Ovary (tissue), 3 donors: ENCODE results near the gene ZNF148.

Experiments used
- CTCF ChIP-seq, 3 donors: fragments of 450-650 bp in 2 of 3; fragments of 200-600 bp in 1 of 3; IDR thresholded peaks; one replicate each; pipeline versions ENCODE4 v1.5.1 to v1.8.0; 2016 to 2022; ENCODE audit warnings: antibody characterized with exemption in 3 of 3, mild to moderate bottlenecking in 1 of 3
- EP300 ChIP-seq: sonication (generic); formaldehyde crosslinking; IDR thresholded peaks from one replicate; pipeline ENCODE4 v1.6.1; 2017; ENCODE audit warnings: antibody characterized with exemption
- POLR2A ChIP-seq: fragments of 450-650 bp; IDR thresholded peaks from one replicate; pipeline ENCODE4 v1.6.1; 2017; ENCODE audit warnings: antibody characterized with exemption, mild to moderate bottlenecking, moderate library complexity
- donor health status: DM: no; HTN: no; CAD: no.

GRCh38 chr3:125382298-125382697 lies 7.2 kb upstream of the ZNF148 start:
- TF ChIP-seq CTCF (IDR thresholded peaks at IDR 0.05) (no peak), EP300 (no peak), POLR2A (no peak)
